Measurements from ENCODE around the gene CLEC4F. TPM values are rescaled to one million over a fixed set of nuclear protein-coding genes. Genes with fewer than 3 reads are reported as not detected.

CLEC4F gene
- total RNA-seq, 2 donors from 2014 or later = 0.16 TPM; not detected in 1

- no peak within 1 kb of the TSS for H3K4me3 ChIP-seq
- no peaks in the 10 kb centered on the region for H3K9me3 ChIP-seq
- no peak for DNase-seq (ENCODE audit: low spot score)
- no peaks in the 10 kb centered on the region for H3K36me3 ChIP-seq
- no peak within 1 kb of the TSS for H3K27ac ChIP-seq
- H3K4me1 ChIP-seq = no peaks in the 10 kb centered on the region
- no peak for TF ChIP-seq CTCF (IDR thresholded peaks at IDR 0.05)
- H3K27me3 ChIP-seq = no peaks in the 10 kb centered on the region
Measured at GRCh38 chr2:70835643-70836042, 15.2 kb upstream of the CLEC4F start, which contains the start of gene CD207. Gene CD207, minus strand, starts transcription at chr2:70835816. Its CDS starts 40 bp downstream, at chr2:70835776.

GRCh38 chr2:70834881-70835280, 14.5 kb upstream of the CLEC4F start:
- Histone ChIP-seq H3K9me3 (no peaks in the 10 kb centered on the region), H3K27me3 (no peaks in the 10 kb centered on the region), H3K4me3 (no peak overlapping the region), H3K36me3 (no peaks in the 10 kb centered on the region), H3K27ac (no peak overlapping the region), H3K4me1 (no peaks in the 10 kb centered on the region)
- TF ChIP-seq CTCF (IDR thresholded peaks at IDR 0.05) = no peak
- DNase-seq (ENCODE audit: low spot score) = no peak

- Histone ChIP-seq H3K27me3 (no peaks in the 10 kb centered on the region), H3K4me3 (no peak overlapping the region), H3K36me3 (no peaks in the 10 kb centered on the region), H3K9me3 (no peaks in the 10 kb centered on the region), H3K27ac (no peak overlapping the region), H3K4me1 (peaks cover 0 to 4% of the 10 kb centered on the region in 2 donors)
- TF ChIP-seq CTCF (IDR thresholded peaks at IDR 0.05) = no peak
- DNase-seq (ENCODE audit: low spot score) = no peak
Measured at GRCh38 chr2:70834106-70834505, 13.7 kb upstream of the CLEC4F start.

- peaks cover 0 to 12% of the 10 kb centered on the region in 2 donors for H3K4me1 ChIP-seq
- no peak overlapping the region for H3K4me3 ChIP-seq
- no peak for TF ChIP-seq CTCF (IDR thresholded peaks at IDR 0.05)
- no peak overlapping the region for H3K27ac ChIP-seq
- no peaks in the 10 kb centered on the region for H3K27me3 ChIP-seq
- H3K36me3 ChIP-seq = no peaks in the 10 kb centered on the region
- no peaks in the 10 kb centered on the region for H3K9me3 ChIP-seq
- no peak for DNase-seq (ENCODE audit: low spot score)
Measured at GRCh38 chr2:70833246-70833645, 12.8 kb upstream of the CLEC4F start.

- no peak for DNase-seq (ENCODE audit: low spot score)
- H3K9me3 ChIP-seq = no peaks in the 10 kb centered on the region
- no peaks in the 10 kb centered on the region for H3K36me3 ChIP-seq
- no peak overlapping the region for H3K27ac ChIP-seq
- TF ChIP-seq CTCF (IDR thresholded peaks at IDR 0.05) = no peak
- H3K27me3 ChIP-seq = no peaks in the 10 kb centered on the region
- peaks cover 0 to 13% of the 10 kb centered on the region in 2 donors for H3K4me1 ChIP-seq
- H3K4me3 ChIP-seq = no peak overlapping the region
Measured at GRCh38 chr2:70832386-70832785, 12.0 kb upstream of the CLEC4F start.

- no peak for DNase-seq (ENCODE audit: low spot score)
- Histone ChIP-seq H3K9me3 (no peaks in the 10 kb centered on the region), H3K4me1 (peaks cover 0 to 13% of the 10 kb centered on the region in 2 donors), H3K27me3 (no peaks in the 10 kb centered on the region), H3K27ac (no peak overlapping the region), H3K4me3 (no peak overlapping the region), H3K36me3 (no peaks in the 10 kb centered on the region)
- TF ChIP-seq CTCF (IDR thresholded peaks at IDR 0.05) = no peak
Measured at GRCh38 chr2:70831861-70832260, 11.5 kb upstream of the CLEC4F start.

All from right atrium auricular region (tissue), 2 donors.